HCT116 (cell line): ENCODE data around the gene SLFN14. TPM values are rescaled to one million over a fixed set of nuclear protein-coding genes. Genes with fewer than 3 reads are reported as not detected.

Source experiments
- ATAC-seq: fragments of 200-7000 bp; cut with Tn5 transposase; 2 replicates; pipeline ENCODE4 v1.9.1; 2020; ENCODE audit warnings: mild to moderate bottlenecking, moderate library complexity
- BruUV-seq: library from RNA; stranded (reverse); fragments of 400-500 nt; replicated peaks from 2 replicates; lab custom pipeline; 2021; lab: Mats Ljungman, UMichigan
- CTCF ChIA-PET: fragments of 300-600 bp; sonication (Branson Sonifier 250); formaldehyde crosslinking; loops from one replicate; lab custom pipeline; 2021; ENCODE audit warnings: antibody characterized with exemption; lab: Charles Lee
- POLR2A ChIA-PET: fragments of 300-600, 350-600 bp; sonication (Branson Sonifier 250); formaldehyde crosslinking; loops from one replicate; lab custom pipeline; 2021; ENCODE audit warnings: antibody characterized with exemption; lab: Charles Lee
- RAD21 ChIA-PET, 2 experiments: fragments of 300-600 bp; sonication (Branson Sonifier 250); formaldehyde crosslinking; loops; one replicate each; lab custom pipeline; 2023; ENCODE audit warnings: low total read pairs in 2 of 2; ENCODE audit not compliant: uncharacterized antibody in 2 of 2, unreplicated experiment in 2 of 2, low non-redundant PET in 1 of 2; lab: Charles Lee
- DNase-seq: peaks from one replicate; pipeline ENCODE4 v3.0.0-alpha.2; 2010; ENCODE audit warnings: low read depth, low spot score
- H2AFZ ChIP-seq: fragments of 200-600 bp; shearing (Covaris generic), sonication (generic); 2 replicates; pipeline ENCODE4 v1.6.1; 2017; ENCODE audit warnings: low read depth, mixed run types, mixed read lengths, antibody characterized with exemption, low read length; ENCODE audit not compliant: poor library complexity, severe bottlenecking
- H3K27ac ChIP-seq: 2 replicates; pipeline ENCODE4 v1.5.1; 2012; ENCODE audit warnings: low read depth, low read length
- H3K27me3 ChIP-seq: fragments of 200-600 bp; sonication (generic); 2 replicates; pipeline ENCODE4 v1.6.1; 2016; ENCODE audit warnings: mixed run types, low read length, mixed read lengths; ENCODE audit not compliant: insufficient read depth
- H3K36me3 ChIP-seq, 2 experiments: fragments of 200-500 bp in 1 of 2; fragments of 200-600 bp in 1 of 2; sonication (Bioruptor generic) in 1 of 2; sonication (generic) in 1 of 2; 2 replicates each; pipeline versions ENCODE4 v1.5.1 to v1.6.1; 2014 to 2016; ENCODE audit warnings: low read length in 2 of 2, inconsistent platforms in 1 of 2, mixed read lengths in 1 of 2, mixed run types in 1 of 2; ENCODE audit not compliant: insufficient read depth in 2 of 2, control insufficient read depth in 1 of 2
- H3K4me1 ChIP-seq, 2 experiments: fragments of 200-600 bp in 1 of 2; sonication (generic) in 1 of 2; 2 replicates each; pipeline versions ENCODE4 v1.5.1 to v1.6.1; 2012 to 2017; ENCODE audit warnings: low read length in 2 of 2, inconsistent platforms in 1 of 2, mild to moderate bottlenecking in 1 of 2, mixed read lengths in 1 of 2, mixed run types in 1 of 2, moderate library complexity in 1 of 2; ENCODE audit not compliant: insufficient read depth in 2 of 2, control insufficient read depth in 1 of 2
- H3K4me2 ChIP-seq: fragments of 200-600 bp; sonication (generic); 2 replicates; pipeline ENCODE4 v1.6.1; 2017; ENCODE audit warnings: mixed run types, low read length, mixed read lengths
- H3K4me3 ChIP-seq, 2 experiments: fragments of 200-600 bp in 1 of 2; sonication (generic) in 1 of 2; replicated peaks in 1 of 2; 2 replicates each; pipeline ENCODE4 v1.5.1; 2011 to 2016; ENCODE audit warnings: low read length in 2 of 2, control low read depth in 1 of 2, low read depth in 1 of 2, mild to moderate bottlenecking in 1 of 2, mixed read lengths in 1 of 2, mixed run types in 1 of 2
- H3K79me2 ChIP-seq: fragments of 200-600 bp; sonication (generic); 2 replicates; pipeline ENCODE4 v1.6.1; 2017; ENCODE audit warnings: mild to moderate bottlenecking, mixed run types, low read length, moderate library complexity, mixed read lengths; ENCODE audit not compliant: insufficient read depth
- H3K9ac ChIP-seq: fragments of 200-600 bp; sonication (generic); 2 replicates; pipeline ENCODE4 v1.6.1; 2016; ENCODE audit warnings: low read length, mixed read lengths
- H3K9me2 ChIP-seq: fragments of 200-600 bp; sonication (generic), shearing (Covaris generic); 2 replicates; pipeline ENCODE4 v1.6.1; 2017; ENCODE audit warnings: mixed run types, mild to moderate bottlenecking, moderate library complexity; ENCODE audit not compliant: insufficient read depth
- H3K9me3 ChIP-seq, 2 experiments: fragments of 200-500 bp in 1 of 2; fragments of 200-600 bp in 1 of 2; sonication (Bioruptor generic) in 1 of 2; sonication (generic) in 1 of 2; 2 replicates each; pipeline ENCODE4 v1.6.1; 2014 to 2017; ENCODE audit warnings: low read length in 2 of 2, mixed read lengths in 2 of 2, inconsistent platforms in 1 of 2, low read depth in 1 of 2, mild to moderate bottlenecking in 1 of 2, mixed run types in 1 of 2, moderate library complexity in 1 of 2; ENCODE audit not compliant: control insufficient read depth in 1 of 2, insufficient read depth in 1 of 2
- H4K20me1 ChIP-seq: fragments of 200-600 bp; sonication (generic), shearing (Covaris generic); 2 replicates; pipeline ENCODE4 v1.6.1; 2017; ENCODE audit warnings: mixed run types, mild to moderate bottlenecking, moderate library complexity; ENCODE audit not compliant: insufficient read depth
- CBX3 ChIP-seq: IDR thresholded peaks from 2 replicates; pipeline ENCODE4 v1.6.1; 2012; ENCODE audit warnings: low read depth
- CEBPB ChIP-seq: IDR thresholded peaks from 2 replicates; pipeline ENCODE4 v1.6.1; 2012; ENCODE audit warnings: low read depth
- ELF1 ChIP-seq: IDR thresholded peaks from 2 replicates; pipeline ENCODE4 v1.6.1; 2012; ENCODE audit warnings: low read depth, borderline replicate concordance
- EZH2 ChIP-seq: fragments of 200-600 bp; sonication (generic); IDR thresholded peaks from 2 replicates; pipeline ENCODE4 v1.6.1; 2017; ENCODE audit warnings: antibody characterized with exemption, mixed run types
- EZH2phosphoT487 ChIP-seq: fragments of 200-600 bp; IDR thresholded peaks from 2 replicates; pipeline ENCODE4 v1.6.1; 2018; ENCODE audit warnings: antibody characterized with exemption, borderline replicate concordance
- FOSL1 ChIP-seq: IDR thresholded peaks from 2 replicates; pipeline ENCODE4 v1.6.1; 2012; ENCODE audit warnings: low read depth
- POLR2AphosphoS5 ChIP-seq: IDR thresholded peaks from 2 replicates; pipeline ENCODE4 v1.6.1; 2011; ENCODE audit warnings: mild to moderate bottlenecking, low read depth, low read length, moderate library complexity
- REST ChIP-seq: IDR thresholded peaks from 2 replicates; pipeline ENCODE4 v1.6.1; 2012; ENCODE audit warnings: low read depth
- SIN3A ChIP-seq: IDR thresholded peaks from 2 replicates; pipeline ENCODE4 v1.6.1; 2012; ENCODE audit warnings: low read depth
- SP1 ChIP-seq: IDR thresholded peaks from 2 replicates; pipeline ENCODE4 v1.6.1; 2012; ENCODE audit warnings: low read depth
- SRF ChIP-seq: IDR thresholded peaks from 2 replicates; pipeline ENCODE4 v1.6.1; 2012; ENCODE audit warnings: low read depth
- YY1 ChIP-seq: IDR thresholded peaks from 2 replicates; pipeline ENCODE4 v1.6.1; 2011; ENCODE audit warnings: low read length, low read depth, moderate library complexity, mild to moderate bottlenecking; ENCODE audit not compliant: insufficient replicate concordance; ENCODE audit errors: extremely low read depth
- ZFX ChIP-seq: fragments of 450-650 bp; IDR thresholded peaks from 2 replicates; pipeline ENCODE4 v1.6.1; 2017
- intact Hi-C: fragments of 100-400 bp; cut with micrococcal nuclease; formaldehyde crosslinking; loops from 2 replicates; pipeline ENCODE4 v1.10.0; 2022
- total RNA-seq: library from RNA; stranded (reverse); gene quantifications from one replicate; pipeline ENCODE4 v1.2.1, GENCODE V29; 2021; ENCODE audit not compliant: unreplicated experiment
- TF ChIP-seq, protein P1 (sequence below): IDR thresholded peaks from 2 replicates; pipeline ENCODE4 v1.6.1; 2012
- TF ChIP-seq, protein P2 (sequence below): IDR thresholded peaks from 2 replicates; pipeline ENCODE4 v1.6.1; 2011; ENCODE audit warnings: mild to moderate bottlenecking, low read length, moderate library complexity; ENCODE audit not compliant: insufficient replicate concordance; ENCODE audit errors: extremely low read depth

SLFN14 gene
- total RNA-seq, 1 experiment from 2014 or later = not detected

- no peak for TF ChIP-seq EZH2
These were observed 45.1 kb upstream of the SLFN14 start (continued) for GRCh38 chr17:35605678-35606077.

DNA sequence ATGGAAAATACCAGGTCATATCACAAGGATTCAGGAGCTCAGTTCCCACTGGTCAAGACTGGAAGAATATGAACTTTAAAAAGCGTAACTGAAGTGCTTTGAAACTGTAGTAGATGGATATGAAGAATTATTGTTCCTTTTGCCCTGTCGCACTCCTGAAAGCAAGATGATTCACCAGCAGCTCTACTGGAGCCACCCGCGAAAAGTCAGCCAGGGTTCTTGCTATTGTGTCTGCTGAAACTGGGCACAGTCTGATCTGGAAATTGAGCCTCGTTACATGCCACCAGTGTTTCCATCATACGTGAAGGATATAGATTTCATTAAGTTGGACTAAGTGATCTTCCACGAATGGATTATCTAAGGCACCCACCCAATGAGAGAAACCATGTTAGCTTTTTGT, 43.1 kb upstream of the SLFN14 start:
- H3K9me2 ChIP-seq = no peaks in the 10 kb centered on the region
- H3K27me3 ChIP-seq = no peaks in the 10 kb centered on the region
- H3K4me3 ChIP-seq = no peak overlapping the region
- peaks cover 41% of the 10 kb centered on the region for H3K79me2 ChIP-seq
- TF ChIP-seq SRF (no peak), YY1 (no peak), SIN3A (no peak), ZFX (no peak), CBX3 (no peak)
- TF ChIP-seq, protein P1, sequence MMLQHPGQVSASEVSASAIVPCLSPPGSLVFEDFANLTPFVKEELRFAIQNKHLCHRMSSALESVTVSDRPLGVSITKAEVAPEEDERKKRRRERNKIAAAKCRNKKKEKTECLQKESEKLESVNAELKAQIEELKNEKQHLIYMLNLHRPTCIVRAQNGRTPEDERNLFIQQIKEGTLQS = no peak
- no peaks in the 10 kb centered on the region for H3K4me1 ChIP-seq
- no peak overlapping the region for H2AFZ ChIP-seq
- no peak for DNase-seq
- no peaks in the 10 kb centered on the region for H3K9me3 ChIP-seq
- no peak for ATAC-seq
- ChIA-PET POLR2A (interaction anchor here (1.2 kb wide), 1 partner anchor 13 kb away, joined by 3 read pairs; no protein-coding TSS in a partner anchor), RAD21 (no interaction called here), CTCF (interaction anchor here (1.4 kb wide), 1 partner anchor 8 kb away, joined by 3 read pairs; no protein-coding TSS in a partner anchor)
- no TSS peak for BruUV-seq
- no peaks in the 10 kb centered on the region for H4K20me1 ChIP-seq
- peaks cover 43 to 56% of the 10 kb centered on the region in 2 experiments for H3K36me3 ChIP-seq
- no peak overlapping the region for H3K4me2 ChIP-seq
- H3K9ac ChIP-seq = no peak overlapping the region
- intact Hi-C loops = no loop called here
- no peak overlapping the region for H3K27ac ChIP-seq

GRCh38 chr17:35597604-35598003, 37.0 kb upstream of the SLFN14 start:
- Histone ChIP-seq H3K9me3 (no peaks in the 10 kb centered on the region), H4K20me1 (peaks cover 6% of the 10 kb centered on the region), H3K9ac (no peak overlapping the region), H3K4me1 (no peaks in the 10 kb centered on the region), H3K9me2 (no peaks in the 10 kb centered on the region), H3K79me2 (peaks cover 90% of the 10 kb centered on the region), H3K27me3 (no peaks in the 10 kb centered on the region), H2AFZ (no peak overlapping the region), H3K27ac (no peak overlapping the region), H3K4me2 (no peak overlapping the region), H3K36me3 (peaks cover 43 to 58% of the 10 kb centered on the region in 2 experiments), H3K4me3 (no peak overlapping the region)
- no peak for ATAC-seq
- intact Hi-C loops = no loop called here
- no TSS peak for BruUV-seq
- ChIA-PET CTCF (no interaction called here), RAD21 (no interaction called here), POLR2A (no interaction called here)
- no peak for DNase-seq
- TF ChIP-seq EZH2phosphoT487 = no peak
- TF ChIP-seq REST = no peak
- TF ChIP-seq SP1 = no peak
- TF ChIP-seq POLR2AphosphoS5 = no peak
- no peak for TF ChIP-seq SIN3A
- TF ChIP-seq, protein P2, sequence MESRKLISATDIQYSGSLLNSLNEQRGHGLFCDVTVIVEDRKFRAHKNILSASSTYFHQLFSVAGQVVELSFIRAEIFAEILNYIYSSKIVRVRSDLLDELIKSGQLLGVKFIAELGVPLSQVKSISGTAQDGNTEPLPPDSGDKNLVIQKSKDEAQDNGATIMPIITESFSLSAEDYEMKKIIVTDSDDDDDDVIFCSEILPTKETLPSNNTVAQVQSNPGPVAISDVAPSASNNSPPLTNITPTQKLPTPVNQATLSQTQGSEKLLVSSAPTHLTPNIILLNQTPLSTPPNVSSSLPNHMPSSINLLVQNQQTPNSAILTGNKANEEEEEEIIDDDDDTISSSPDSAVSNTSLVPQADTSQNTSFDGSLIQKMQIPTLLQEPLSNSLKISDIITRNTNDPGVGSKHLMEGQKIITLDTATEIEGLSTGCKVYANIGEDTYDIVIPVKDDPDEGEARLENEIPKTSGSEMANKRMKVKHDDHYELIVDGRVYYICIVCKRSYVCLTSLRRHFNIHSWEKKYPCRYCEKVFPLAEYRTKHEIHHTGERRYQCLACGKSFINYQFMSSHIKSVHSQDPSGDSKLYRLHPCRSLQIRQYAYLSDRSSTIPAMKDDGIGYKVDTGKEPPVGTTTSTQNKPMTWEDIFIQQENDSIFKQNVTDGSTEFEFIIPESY = no peak
- TF ChIP-seq CEBPB = no peak
- TF ChIP-seq ELF1 = no peak
- no peak for TF ChIP-seq FOSL1
